RWPE2 (cell line): Measurements from ENCODE around the gene POLL.

Experiments
- ATAC-seq: fragments of 200-7000 bp; cut with Tn5 transposase; 3 replicates; pipeline ENCODE4 v1.9.1; 2021; ENCODE audit warnings: low read depth
- DNase-seq: peaks from one replicate; pipeline ENCODE4 v3.0.0-alpha.2; 2020; ENCODE audit warnings: low spot score
- H3K27ac ChIP-seq: fragments of 450-650 bp; 2 replicates; pipeline ENCODE4 v1.5.1; 2017; ENCODE audit warnings: mild to moderate bottlenecking; ENCODE audit not compliant: poor library complexity, severe bottlenecking
- H3K27me3 ChIP-seq: fragments of 250-450 bp; sonication (Bioruptor Pico); 2 replicates; pipeline ENCODE4 v1.5.1; 2021; ENCODE audit warnings: mild to moderate bottlenecking, moderate library complexity; ENCODE audit not compliant: insufficient read depth, poor library complexity, severe bottlenecking
- H3K36me3 ChIP-seq: fragments of 250-450 bp; sonication (Bioruptor Pico); 2 replicates; pipeline ENCODE4 v1.5.1; 2020; ENCODE audit warnings: low read depth, mild to moderate bottlenecking, moderate library complexity
- H3K4me1 ChIP-seq: fragments of 250-450 bp; sonication (Bioruptor Pico); 2 replicates; pipeline ENCODE4 v1.5.1; 2021; ENCODE audit warnings: mild to moderate bottlenecking, moderate library complexity; ENCODE audit not compliant: insufficient read depth, poor library complexity, severe bottlenecking
- H3K4me3 ChIP-seq: fragments of 250-450 bp; sonication (Bioruptor Pico); 2 replicates; pipeline ENCODE4 v1.5.1; 2021; ENCODE audit warnings: mild to moderate bottlenecking, moderate library complexity; ENCODE audit not compliant: severe bottlenecking
- H3K9me3 ChIP-seq: fragments of 250-450 bp; sonication (Bioruptor Pico); 2 replicates; pipeline ENCODE4 v1.5.1; 2021; ENCODE audit warnings: mild to moderate bottlenecking, moderate library complexity; ENCODE audit not compliant: severe bottlenecking
- CTCF ChIP-seq: fragments of 450-650 bp; IDR thresholded peaks from one replicate; pipeline ENCODE4 v1.5.1; 2017; ENCODE audit warnings: mild to moderate bottlenecking, moderate library complexity; ENCODE audit not compliant: poor library complexity, severe bottlenecking

POLL gene

GRCh38 chr10:101577121-101577871 is 10.8 kb downstream of the POLL start:
- H3K27ac ChIP-seq = no peak overlapping the region
- DNase-seq = no peak
- H3K4me1 ChIP-seq = no peaks in the 10 kb centered on the region
- no peak for ATAC-seq
- H3K4me3 ChIP-seq = no peak overlapping the region
- no peak for TF ChIP-seq CTCF
- peaks cover 6% of the 10 kb centered on the region; the same call in 1 of the 2 replicates for H3K36me3 ChIP-seq
- no peaks in the 10 kb centered on the region for H3K27me3 ChIP-seq
- H3K9me3 ChIP-seq = no peaks in the 10 kb centered on the region

- TF ChIP-seq CTCF = no peak
- H3K27me3 ChIP-seq = no peaks in the 10 kb centered on the region
- no peak for DNase-seq
These were observed 11.7 kb downstream of the POLL start for GRCh38 chr10:101576211-101576863.

GRCh38 chr10:101575580-101576210 is 12.4 kb downstream of the POLL start:
- Histone ChIP-seq H3K27ac (no peak overlapping the region), H3K4me1 (no peaks in the 10 kb centered on the region), H3K36me3 (no peaks in the 10 kb centered on the region), H3K9me3 (no peaks in the 10 kb centered on the region), H3K27me3 (no peaks in the 10 kb centered on the region), H3K4me3 (no peak overlapping the region)
- TF ChIP-seq CTCF = no peak
- DNase-seq = no peak
- no peak for ATAC-seq

More at GRCh38 chr10:101576211-101576863, 11.7 kb downstream of the POLL start:
- Histone ChIP-seq H3K4me3 (no peak overlapping the region), H3K4me1 (no peaks in the 10 kb centered on the region), H3K9me3 (no peaks in the 10 kb centered on the region), H3K36me3 (no peaks in the 10 kb centered on the region), H3K27ac (no peak overlapping the region)
- ATAC-seq = no peak

- ATAC-seq (no peak), DNase-seq (no peak)
- Histone ChIP-seq H3K27me3 (no peaks in the 10 kb centered on the region), H3K4me3 (no peak overlapping the region), H3K9me3 (no peaks in the 10 kb centered on the region), H3K4me1 (no peaks in the 10 kb centered on the region), H3K36me3 (no peaks in the 10 kb centered on the region), H3K27ac (no peak overlapping the region)
- TF ChIP-seq CTCF = no peak
These were observed 13.0 kb downstream of the POLL start for GRCh38 chr10:101575091-101575490.
